ENCODE data around the gene NTMT2. TPM values are rescaled to one million over a fixed set of nuclear protein-coding genes. Genes with fewer than 3 reads are reported as not detected.

Gene NTMT2
- total and polyA plus RNA-seq, 2 donors (not counting 1 experiment from before 2014, with no cell fraction given), result not detected

GRCh38 chr1:170210142-170210541, 64.4 kb downstream of the NTMT2 start:
- peaks cover 0 to 2% (median 0%) of the 10 kb centered on the region in 4 experiments for H3K27me3 ChIP-seq (replicated peaks in 1 of 4; ENCODE audit: control extremely low read depth in 1 of 4, control insufficient read depth in 3 of 4, insufficient read depth in 4 of 4, low read length in 3 of 4)
- Mint-ChIP-seq H3K4me1 (no peaks in the 10 kb centered on the region), H3K9me3 (ENCODE audit: insufficient read depth) (peaks cover 3% of the 10 kb centered on the region), H3K27me3 (peaks cover 9% of the 10 kb centered on the region), H3K4me3 (no peak overlapping the region), H3K27ac (no peak overlapping the region)
- H3K36me3 ChIP-seq (replicated peaks in 1 of 2; ENCODE audit: control extremely low read depth in 1 of 2, control insufficient read depth in 1 of 2, extremely low read depth in 1 of 2, insufficient read depth in 2 of 2, low read length in 1 of 2), result no peaks in the 10 kb centered on the region
- H3K9me3 ChIP-seq (ENCODE audit: control extremely low read depth in 1 of 3, control insufficient read depth in 2 of 3, insufficient read depth in 1 of 3, low read length in 2 of 3), result peaks cover 0 to 5% (median 0%) of the 10 kb centered on the region in 3 donors
- ATAC-seq (ENCODE audit: low read depth) (no peak), DNase-seq (no peak)
- H3K4me1 ChIP-seq (ENCODE audit: control insufficient read depth in 2 of 2, insufficient read depth in 2 of 2, low read length in 2 of 2), result no peaks in the 10 kb centered on the region
- no peaks in the 10 kb centered on the region for H3K79me2 ChIP-seq (ENCODE audit: control insufficient read depth, insufficient read depth, low read length)
- H3K27ac ChIP-seq (ENCODE audit: low read length in 2 of 2), result no peak overlapping the region
- CTCF ChIA-PET, result no interaction called here
- no peak overlapping the region for H2AFZ ChIP-seq (ENCODE audit: insufficient read depth, low read depth, low read length, poor library complexity, severe bottlenecking)
- no peak overlapping the region for H3K4me3 ChIP-seq (ENCODE audit: control extremely low read depth in 1 of 5, extremely low read depth in 1 of 5, insufficient read depth in 1 of 5, low read depth in 2 of 5, low read length in 4 of 5)
- intact Hi-C loops (cut with micrococcal nuclease), result no loop called here
- H3K4me2 ChIP-seq (replicated peaks; ENCODE audit: low read depth, low read length, poor library complexity, severe bottlenecking), result no peak overlapping the region
- 75% methylated on average over 1 of the region's 3 CpGs for WGBS (ENCODE audit: insufficient coverage)
- H3K9ac ChIP-seq (ENCODE audit: low read length), result no peak overlapping the region
- TF ChIP-seq CTCF (IDR thresholded peaks at IDR 0.05), result no peak
- no peak for TF ChIP-seq EZH2 (IDR thresholded peaks at IDR 0.05; ENCODE audit: borderline replicate concordance, insufficient read depth, low read depth, low read length, poor library complexity, severe bottlenecking)
- no peaks in the 10 kb centered on the region for H4K20me1 ChIP-seq (ENCODE audit: control insufficient read depth, insufficient read depth, low read length, poor library complexity, severe bottlenecking)
- POLR2A ChIA-PET, result no interaction called here

GRCh38 chr1:170213596-170213995, 67.8 kb downstream of the NTMT2 start:
- ATAC-seq (ENCODE audit: low read depth), result no peak
- no peaks in the 10 kb centered on the region for H3K4me1 Mint-ChIP-seq

More at GRCh38 chr1:170213596-170213995, 67.8 kb downstream of the NTMT2 start:
- no peak overlapping the region for H3K27ac ChIP-seq (ENCODE audit: low read length in 2 of 2)
- no peaks in the 10 kb centered on the region for H4K20me1 ChIP-seq (ENCODE audit: control insufficient read depth, insufficient read depth, low read length, poor library complexity, severe bottlenecking)
- H3K27ac Mint-ChIP-seq, result no peak overlapping the region
- H3K4me3 Mint-ChIP-seq, result no peak overlapping the region
- H3K4me2 ChIP-seq (replicated peaks; ENCODE audit: low read depth, low read length, poor library complexity, severe bottlenecking), result no peak overlapping the region
- H3K4me3 ChIP-seq (ENCODE audit: control extremely low read depth in 1 of 5, extremely low read depth in 1 of 5, insufficient read depth in 1 of 5, low read depth in 2 of 5, low read length in 4 of 5), result no peak overlapping the region
- H3K9me3 Mint-ChIP-seq (ENCODE audit: insufficient read depth), result no peaks in the 10 kb centered on the region
- POLR2A ChIA-PET, result no interaction called here
- DNase-seq, result no peak
- no peak overlapping the region for H2AFZ ChIP-seq (ENCODE audit: insufficient read depth, low read depth, low read length, poor library complexity, severe bottlenecking)
- peaks cover 16% of the 10 kb centered on the region for H3K27me3 Mint-ChIP-seq
- H3K36me3 ChIP-seq (replicated peaks in 1 of 2; ENCODE audit: control extremely low read depth in 1 of 2, control insufficient read depth in 1 of 2, extremely low read depth in 1 of 2, insufficient read depth in 2 of 2, low read length in 1 of 2), result no peaks in the 10 kb centered on the region
- intact Hi-C loops (cut with micrococcal nuclease), result no loop called here
- H3K9me3 ChIP-seq (ENCODE audit: control extremely low read depth in 1 of 3, control insufficient read depth in 2 of 3, insufficient read depth in 1 of 3, low read length in 2 of 3), result no peaks in the 10 kb centered on the region
- TF ChIP-seq EZH2 (IDR thresholded peaks at IDR 0.05; ENCODE audit: borderline replicate concordance, insufficient read depth, low read depth, low read length, poor library complexity, severe bottlenecking) (no peak), CTCF (IDR thresholded peaks at IDR 0.05) (no peak)
- H3K27me3 ChIP-seq (replicated peaks in 1 of 4; ENCODE audit: control extremely low read depth in 1 of 4, control insufficient read depth in 3 of 4, insufficient read depth in 4 of 4, low read length in 3 of 4), result peaks cover 0 to 2% (median 0%) of the 10 kb centered on the region in 4 experiments
- CTCF ChIA-PET, result no interaction called here
- H3K9ac ChIP-seq (ENCODE audit: low read length), result no peak overlapping the region
- no peaks in the 10 kb centered on the region for H3K4me1 ChIP-seq (ENCODE audit: control insufficient read depth in 2 of 2, insufficient read depth in 2 of 2, low read length in 2 of 2)
- 95% methylated on average over 4 of the region's 6 CpGs for WGBS (ENCODE audit: insufficient coverage)
- H3K79me2 ChIP-seq (ENCODE audit: control insufficient read depth, insufficient read depth, low read length), result no peaks in the 10 kb centered on the region
